Endothelial cell of umbilical vein (primary cell): ENCODE data around the gene CCNB1. TPM values are rescaled to one million over a fixed set of nuclear protein-coding genes. Genes with fewer than 3 reads are reported as not detected.

Source experiments
- BruUV-seq: library from RNA; stranded (reverse); fragments of 400-500 nt; replicated peaks from 2 replicates; lab custom pipeline; 2021; lab: Mats Ljungman, UMichigan
- CTCF ChIA-PET: fragments of 300-600, 350-600 bp; sonication (Branson Sonifier 250); formaldehyde crosslinking; loops from one replicate; lab custom pipeline; 2021; ENCODE audit warnings: antibody characterized with exemption, inconsistent platforms; lab: Charles Lee
- POLR2A ChIA-PET: fragments of 300-600, 350-600 bp; sonication (Branson Sonifier 250); formaldehyde crosslinking; loops from one replicate; lab custom pipeline; 2021; ENCODE audit warnings: antibody characterized with exemption, inconsistent platforms; lab: Charles Lee
- DNase-seq: peaks from one replicate; pipeline ENCODE4 v3.0.0-alpha.2; 2011; ENCODE audit warnings: low read depth, low spot score
- FAIRE-seq: peaks from 2 replicates; lab custom pipeline; 2011; peaks lifted over from hg19 to GRCh38; lab: Jason Lieb, UNC
- H2AFZ ChIP-seq: 2 replicates; pipeline ENCODE4 v1.6.0; 2012; ENCODE audit warnings: low read depth, low read length, control low read depth, inconsistent platforms
- H3K27ac ChIP-seq: 2 replicates; pipeline ENCODE4 v1.5.1; 2011; ENCODE audit warnings: low read depth, mild to moderate bottlenecking, control low read depth, low read length, moderate library complexity; ENCODE audit not compliant: insufficient read depth
- H3K27me3 ChIP-seq, 2 experiments: 2 replicates each; pipeline versions ENCODE4 v1.6.0 to v1.6.1; 2011; ENCODE audit warnings: low read length in 2 of 2, mixed read lengths in 1 of 2; ENCODE audit not compliant: control insufficient read depth in 2 of 2, insufficient read depth in 2 of 2
- H3K36me3 ChIP-seq, 2 experiments: 2 replicates in 1 of 2; 3 replicates in 1 of 2; pipeline ENCODE4 v1.5.1; 2011; ENCODE audit warnings: low read length in 2 of 2, mild to moderate bottlenecking in 1 of 2, moderate library complexity in 1 of 2; ENCODE audit not compliant: control insufficient read depth in 2 of 2, insufficient read depth in 2 of 2; ENCODE audit errors: extremely low read depth in 1 of 2
- H3K4me1 ChIP-seq: 3 replicates; pipeline ENCODE4 v1.5.1; 2011; ENCODE audit warnings: mild to moderate bottlenecking, low read length; ENCODE audit not compliant: control insufficient read depth, insufficient read depth; ENCODE audit errors: extremely low read depth
- H3K4me2 ChIP-seq: 2 replicates; pipeline ENCODE4 v1.6.1; 2011; ENCODE audit warnings: low read length, control low read depth, mixed read lengths; ENCODE audit not compliant: insufficient read depth
- H3K4me3 ChIP-seq, 3 experiments: fragments of 200-600 bp in 1 of 3; sonication (generic), shearing (Covaris generic) in 1 of 3; replicated peaks in 1 of 3; 2 replicates each; pipeline ENCODE4 v1.5.1; 2011 to 2016; ENCODE audit warnings: control low read depth in 3 of 3, low read length in 3 of 3, mild to moderate bottlenecking in 2 of 3, inconsistent platforms in 1 of 3, low read depth in 1 of 3, moderate library complexity in 1 of 3; ENCODE audit not compliant: insufficient read depth in 1 of 3
- H3K79me2 ChIP-seq: 2 replicates; pipeline ENCODE4 v1.6.0; 2012; ENCODE audit warnings: low read length, inconsistent platforms; ENCODE audit not compliant: control insufficient read depth, insufficient read depth
- H3K9ac ChIP-seq: replicated peaks from 2 replicates; pipeline ENCODE3; 2011; ENCODE audit warnings: low read length, control low read depth; ENCODE audit not compliant: insufficient read depth; ENCODE audit errors: extremely low read depth
- H3K9me1 ChIP-seq: replicated peaks from 3 replicates; pipeline ENCODE4 v1.6.0; 2011; ENCODE audit warnings: mild to moderate bottlenecking, low read length; ENCODE audit not compliant: control insufficient read depth, insufficient read depth; ENCODE audit errors: extremely low read depth
- H3K9me3 ChIP-seq: replicated peaks from 2 replicates; pipeline ENCODE4 v1.5.1; 2012; ENCODE audit warnings: low read length, inconsistent platforms; ENCODE audit not compliant: control insufficient read depth, insufficient read depth
- H4K20me1 ChIP-seq: replicated peaks from 2 replicates; pipeline ENCODE3; 2011; ENCODE audit warnings: mild to moderate bottlenecking, low read length; ENCODE audit not compliant: control insufficient read depth, insufficient read depth; ENCODE audit errors: extremely low read depth
- CTCF ChIP-seq, 2 donors: IDR thresholded peaks; 1 replicate in 1 of 2; 2 replicates in 1 of 2; pipeline ENCODE4 v1.5.1; 2011; ENCODE audit warnings: low read length in 2 of 2, mild to moderate bottlenecking in 2 of 2, moderate library complexity in 2 of 2, control low read depth in 1 of 2, inconsistent platforms in 1 of 2, low read depth in 1 of 2; ENCODE audit not compliant: insufficient read depth in 1 of 2; ENCODE audit errors: extremely low read depth in 1 of 2
- EZH2 ChIP-seq: IDR thresholded peaks from 2 replicates; pipeline ENCODE4 v1.6.1; 2012; ENCODE audit warnings: borderline replicate concordance, low read depth, mild to moderate bottlenecking, moderate library complexity, low read length, inconsistent platforms; ENCODE audit not compliant: severe bottlenecking
- FOS ChIP-seq: IDR thresholded peaks from 2 replicates; pipeline ENCODE4 v1.6.1; 2011; ENCODE audit warnings: mild to moderate bottlenecking, low read length, moderate library complexity, borderline replicate concordance; ENCODE audit not compliant: insufficient read depth
- GATA2 ChIP-seq: IDR thresholded peaks from 2 replicates; pipeline ENCODE4 v1.7.0; 2011; ENCODE audit warnings: low read depth, mild to moderate bottlenecking, moderate library complexity, mixed read lengths, low read length; ENCODE audit not compliant: insufficient read length, insufficient read depth
- JUN ChIP-seq: IDR thresholded peaks from 2 replicates; pipeline ENCODE4 v1.6.1; 2011; ENCODE audit warnings: borderline replicate concordance, low read depth; ENCODE audit not compliant: insufficient read length, insufficient read depth
- MAX ChIP-seq: IDR thresholded peaks from 2 replicates; pipeline ENCODE4 v1.6.1; 2011; ENCODE audit not compliant: insufficient read depth, insufficient read length
- MYC ChIP-seq: IDR thresholded peaks from one replicate; pipeline ENCODE4 v1.6.1; 2011; ENCODE audit warnings: mild to moderate bottlenecking, low read depth, low read length
- POLR2A ChIP-seq: IDR thresholded peaks from 2 replicates; pipeline ENCODE4 v1.6.1; 2012; ENCODE audit warnings: low read depth, mild to moderate bottlenecking, control low read depth, low read length
- POLR2AphosphoS5 ChIP-seq: IDR thresholded peaks from 2 replicates; pipeline ENCODE4 v1.6.1; 2012; ENCODE audit warnings: low read depth, mild to moderate bottlenecking, control low read depth, low read length, moderate library complexity; ENCODE audit not compliant: insufficient read depth
- dilution Hi-C: fragments of 300-500 bp; cut with MboI; formaldehyde crosslinking; loops from one replicate; pipeline ENCODE4 v1.15.0; 2019; ENCODE audit warnings: low sequenced_read_pairs; ENCODE audit not compliant: extremely low pct_ligation_motif_present
- intact Hi-C: fragments of 100-400 bp; cut with micrococcal nuclease; formaldehyde crosslinking; loops from one replicate; pipeline ENCODE4 v1.10.0; 2022
- polyA plus RNA-seq, 4 experiments: library from polyadenylated mRNA; depleted of rRNA in 3 of 4; stranded (reverse) in 3 of 4; unstranded in 1 of 4; fragments of >200 nt; gene quantifications; 2 replicates each; pipeline versions ENCODE4 v1.2.1 to v1.2.3, GENCODE V29; 2011 to 2012; ENCODE audit warnings: missing spikeins in 1 of 4
- total RNA-seq: library from RNA; stranded (reverse); gene quantifications from 2 replicates; pipeline ENCODE4 v1.2.3, GENCODE V29; 2021

CCNB1 gene
- total and polyA plus RNA-seq, 2 donors (not counting 3 experiments of a cell fraction or from before 2014, with no cell fraction given) = 72.2 to 211 TPM

- Histone ChIP-seq H3K4me1 (no peaks in the 10 kb centered on the region), H3K9me1 (no peaks in the 10 kb centered on the region), H3K27ac (no peak overlapping the region), H3K4me2 (no peak overlapping the region), H3K79me2 (no peaks in the 10 kb centered on the region), H2AFZ (no peak overlapping the region), H3K27me3 (no peaks in the 10 kb centered on the region), H3K36me3 (no peaks in the 10 kb centered on the region), H3K9me3 (no peaks in the 10 kb centered on the region), H3K4me3 (no peak overlapping the region), H4K20me1 (no peaks in the 10 kb centered on the region), H3K9ac (no peak overlapping the region)
- dilution Hi-C loops (no loop called here), intact Hi-C loops (no loop called here)
- ChIA-PET CTCF (no interaction called here), POLR2A (no interaction called here)
- TF ChIP-seq CTCF (IDR thresholded peaks at IDR 0.05; ENCODE audit: extremely low read depth in 1 of 2, insufficient read depth in 1 of 2, low read depth in 1 of 2, low read length in 2 of 2) (no peak), MAX (no peak), GATA2 (no peak), POLR2AphosphoS5 (no peak), POLR2A (no peak), EZH2 (no peak), MYC (no peak), FOS (no peak), JUN (no peak)
- DNase-seq = no peak
- no TSS peak for BruUV-seq
- FAIRE-seq = no peak
These were observed 29.1 kb upstream of the CCNB1 start for GRCh38 chr5:69137807-69138206.
